Neural progenitor cell (in vitro differentiated cells): ENCODE data around the gene SPDYE16.
"Not testable (repeated sequence)": the region's sequence is repeated elsewhere in the genome, so short reads cannot be mapped to it uniquely, and the experiment has no call there.

Source experiments
- EZH2 ChIP-seq: fragments of 200-600 bp; sonication (generic); IDR thresholded peaks from 2 replicates; pipeline ENCODE4 v1.6.1; 2017; ENCODE audit warnings: antibody characterized with exemption, mild to moderate bottlenecking, moderate library complexity
- TF ChIP-seq, protein P1 (sequence below): fragments of 200-600 bp; sonication (generic); IDR thresholded peaks from 2 replicates; pipeline ENCODE4 v1.5.1; 2017; ENCODE audit warnings: antibody characterized with exemption, mild to moderate bottlenecking

DNA sequence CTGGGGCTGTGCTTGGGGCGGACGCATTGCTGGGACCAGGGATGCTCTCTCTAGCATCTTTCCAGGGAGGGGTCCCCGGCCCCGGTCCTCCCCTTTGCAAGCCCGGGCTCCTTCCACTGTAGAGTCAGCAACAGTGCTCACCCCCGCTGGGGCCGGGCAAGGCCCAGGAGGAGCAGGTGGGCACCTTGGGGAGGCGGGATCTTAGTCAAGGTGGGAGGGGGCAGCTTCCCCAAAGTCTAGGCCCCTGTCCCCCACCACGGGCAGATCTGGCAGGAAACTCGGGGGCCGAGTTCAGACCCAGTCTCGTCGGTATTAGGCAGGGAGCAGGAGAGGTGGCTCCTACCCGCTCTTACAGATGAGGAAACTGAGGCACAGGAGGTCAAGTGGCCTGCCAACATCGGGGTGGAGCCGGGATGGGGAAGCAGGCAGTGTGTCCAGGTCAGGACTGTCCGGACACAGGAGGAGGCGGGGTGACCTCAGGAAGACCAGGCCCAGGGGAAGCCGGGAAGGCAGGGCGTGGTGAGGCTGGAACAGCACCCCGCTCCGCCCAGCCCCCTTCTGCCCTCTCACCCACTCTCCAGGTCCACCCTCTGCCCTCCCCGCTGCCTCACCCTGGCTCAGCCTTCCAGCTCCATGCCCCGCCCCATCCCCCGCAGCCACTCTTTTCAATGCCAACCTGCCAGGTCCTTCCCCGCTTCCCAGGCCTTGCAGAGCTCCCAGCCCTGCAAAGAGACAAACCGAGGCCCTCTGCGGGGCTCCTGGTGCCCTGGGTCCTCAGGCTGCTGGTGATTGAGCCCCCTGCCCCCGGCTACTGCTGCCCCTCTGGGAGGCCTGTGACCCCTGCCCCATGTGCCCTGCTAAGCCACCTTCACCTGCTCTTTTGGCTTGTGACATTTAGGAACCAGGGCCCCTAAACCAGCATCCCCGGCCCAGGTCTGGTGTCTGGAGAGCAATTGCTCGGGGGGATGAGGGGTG, 30.9 kb downstream of the SPDYE16 start:
- not testable (repeated sequence) for TF ChIP-seq EZH2
- TF ChIP-seq, protein P1, sequence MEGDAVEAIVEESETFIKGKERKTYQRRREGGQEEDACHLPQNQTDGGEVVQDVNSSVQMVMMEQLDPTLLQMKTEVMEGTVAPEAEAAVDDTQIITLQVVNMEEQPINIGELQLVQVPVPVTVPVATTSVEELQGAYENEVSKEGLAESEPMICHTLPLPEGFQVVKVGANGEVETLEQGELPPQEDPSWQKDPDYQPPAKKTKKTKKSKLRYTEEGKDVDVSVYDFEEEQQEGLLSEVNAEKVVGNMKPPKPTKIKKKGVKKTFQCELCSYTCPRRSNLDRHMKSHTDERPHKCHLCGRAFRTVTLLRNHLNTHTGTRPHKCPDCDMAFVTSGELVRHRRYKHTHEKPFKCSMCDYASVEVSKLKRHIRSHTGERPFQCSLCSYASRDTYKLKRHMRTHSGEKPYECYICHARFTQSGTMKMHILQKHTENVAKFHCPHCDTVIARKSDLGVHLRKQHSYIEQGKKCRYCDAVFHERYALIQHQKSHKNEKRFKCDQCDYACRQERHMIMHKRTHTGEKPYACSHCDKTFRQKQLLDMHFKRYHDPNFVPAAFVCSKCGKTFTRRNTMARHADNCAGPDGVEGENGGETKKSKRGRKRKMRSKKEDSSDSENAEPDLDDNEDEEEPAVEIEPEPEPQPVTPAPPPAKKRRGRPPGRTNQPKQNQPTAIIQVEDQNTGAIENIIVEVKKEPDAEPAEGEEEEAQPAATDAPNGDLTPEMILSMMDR = not testable (repeated sequence)
